Body of pancreas (tissue), 4 donors: ENCODE data around the gene OLIG2. TPM values are rescaled to one million over a fixed set of nuclear protein-coding genes. Genes with fewer than 3 reads are reported as not detected.

ENCODE experiments used
- ATAC-seq: fragments of 150-250 bp; one replicate; pipeline ENCODE4 v1.9.1; 2016
- DNase-seq, 4 donors: peaks; one replicate each; pipeline ENCODE4 v3.0.0-alpha.2; 2019
- H3K27ac ChIP-seq, 4 donors: fragments of 200-600 bp; sonication (generic); 1 replicate in 3 of 4; 2 replicates in 1 of 4; pipeline versions ENCODE4 v1.5.1 to v1.6.1; 2016 to 2019; ENCODE audit warnings: mild to moderate bottlenecking in 1 of 4, mixed read lengths in 1 of 4, moderate library complexity in 1 of 4
- H3K27me3 ChIP-seq, 2 donors: fragments of 200-600 bp; sonication (generic); one replicate each; pipeline ENCODE4 v1.6.0; 2016; ENCODE audit warnings: mild to moderate bottlenecking in 1 of 2
- H3K36me3 ChIP-seq, 2 donors: fragments of 200-600 bp; sonication (generic); replicated peaks in 1 of 2; 2 replicates each; pipeline ENCODE4 v1.5.1; 2016; ENCODE audit warnings: low read depth in 2 of 2; ENCODE audit not compliant: insufficient read depth in 1 of 2
- H3K4me1 ChIP-seq: fragments of 200-600 bp; sonication (generic); one replicate; pipeline ENCODE4 v1.6.0; 2016
- H3K4me3 ChIP-seq, 2 donors: fragments of 200-600 bp; sonication (generic); 1 replicate in 1 of 2; 2 replicates in 1 of 2; pipeline ENCODE4 v1.5.1; 2016 to 2019
- H3K9me3 ChIP-seq, 3 donors: fragments of 200-600 bp; sonication (generic); 1 replicate in 2 of 3; 2 replicates in 1 of 3; pipeline ENCODE4 v1.5.1; 2016
- CTCF ChIP-seq, 7 experiments: fragments of 450-650 bp in 4 of 7; fragments of 200-600 bp in 3 of 7; sonication (generic) in 3 of 7; IDR thresholded peaks; one replicate each; pipeline ENCODE4 v1.5.1; 2016 to 2019; ENCODE audit warnings: antibody characterized with exemption in 7 of 7
- POLR2A ChIP-seq, 3 donors: fragments of 450-650 bp; IDR thresholded peaks; one replicate each; pipeline ENCODE4 v1.6.1; 2016; ENCODE audit warnings: antibody characterized with exemption in 3 of 3, mild to moderate bottlenecking in 2 of 3
- WGBS, 2 donors: methylation state at CpG; one replicate each; pipeline ENCODE4 v1.1.5; 2017; 5-methylcytosine and 5-hydroxymethylcytosine counted together
- intact Hi-C: fragments of 100-400 bp; cut with DNase I; formaldehyde crosslinking; loops from one replicate; pipeline ENCODE4 v1.15.1; 2023
- total RNA-seq, 2 donors: library from RNA; depleted of rRNA; stranded (reverse); fragments of >200 nt; gene quantifications; one replicate each; pipeline ENCODE4 v1.1.0, GENCODE V29; 2016

The OLIG2 gene
- total RNA-seq, 2 donors from 2014 or later = not detected

DNA sequence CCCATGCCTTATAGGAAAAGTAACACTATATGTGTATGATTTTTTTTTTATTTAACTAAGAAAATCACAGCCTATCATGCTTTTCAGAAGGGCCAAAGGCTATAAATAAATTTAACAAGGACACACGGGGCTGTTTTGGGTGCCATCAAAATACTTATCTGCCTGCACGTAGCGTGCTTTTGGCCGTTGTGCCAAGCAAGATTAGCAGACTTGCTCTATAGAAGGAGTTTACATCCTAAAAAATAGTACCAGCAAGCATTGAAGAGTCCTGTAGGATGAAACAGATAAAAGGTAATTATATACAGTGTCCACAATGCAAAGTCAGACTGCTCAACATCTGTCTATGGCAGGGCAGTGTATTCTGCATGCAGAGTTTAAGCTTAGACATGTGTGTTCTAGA is 47.9 kb downstream of the OLIG2 start:
- Histone ChIP-seq H3K4me1 (peaks cover 25% of the 10 kb centered on the region), H3K9me3 (no peaks in the 10 kb centered on the region), H3K27me3 (peaks cover 0 to 29% of the 10 kb centered on the region in 2 donors), H3K4me3 (no peak overlapping the region), H3K27ac (no peak overlapping the region), H3K36me3 (no peaks in the 10 kb centered on the region)
- DNase-seq (no peak), ATAC-seq (no peak)
- WGBS, 2 donors = 75 to 85% methylated on average over 4 of the region's 4 CpGs
- intact Hi-C loops = no loop called here
- TF ChIP-seq POLR2A (IDR thresholded peaks at IDR 0.05) (no peak), CTCF (IDR thresholded peaks at IDR 0.05) (no peak)

DNA sequence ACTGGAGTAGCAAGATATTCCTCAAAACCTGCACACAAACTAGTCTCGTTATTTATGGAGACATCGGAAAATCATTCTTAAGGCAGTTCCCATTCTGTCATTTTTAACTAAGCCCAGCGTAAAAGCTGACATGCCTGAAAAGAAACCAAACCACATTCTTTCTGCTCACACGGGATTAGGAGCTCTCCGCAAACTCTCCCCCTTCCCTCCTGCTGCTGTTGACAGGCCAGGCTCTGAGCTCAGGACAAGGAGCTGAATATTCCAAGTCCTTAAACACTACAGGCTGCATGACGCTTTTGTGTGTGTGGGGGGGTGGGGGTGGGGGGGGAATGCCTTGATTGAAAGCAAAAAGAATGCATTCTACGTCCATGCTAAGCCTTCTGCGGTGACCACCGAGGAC is 49.4 kb downstream of the OLIG2 start:
- intact Hi-C loops = no loop called here
- Histone ChIP-seq H3K4me3 (no peak overlapping the region), H3K27ac (no peak overlapping the region), H3K36me3 (no peaks in the 10 kb centered on the region), H3K9me3 (no peaks in the 10 kb centered on the region), H3K4me1 (peaks cover 20% of the 10 kb centered on the region), H3K27me3 (peaks cover 0 to 21% of the 10 kb centered on the region in 2 donors)
- ATAC-seq (no peak), DNase-seq (no peak)
- 44 to 53% methylated on average over 9 of the region's 9 CpGs for WGBS, 2 donors
- no peak for TF ChIP-seq CTCF (IDR thresholded peaks at IDR 0.05)
- no peak for TF ChIP-seq POLR2A (IDR thresholded peaks at IDR 0.05)

- TF ChIP-seq POLR2A (IDR thresholded peaks at IDR 0.05) = no peak
- TF ChIP-seq CTCF (IDR thresholded peaks at IDR 0.05) = no peak
- H3K4me1 ChIP-seq = peaks cover 16% of the 10 kb centered on the region
- no peaks in the 10 kb centered on the region for H3K9me3 ChIP-seq
- WGBS, 2 donors = 59 to 61% methylated on average over 11 of the region's 11 CpGs
- peaks cover 0 to 21% of the 10 kb centered on the region in 2 donors for H3K27me3 ChIP-seq
- intact Hi-C loops = no loop called here
- H3K36me3 ChIP-seq = no peaks in the 10 kb centered on the region
- H3K4me3 ChIP-seq = no peak overlapping the region
- DNase-seq = no peak
- no peak overlapping the region for H3K27ac ChIP-seq
- ATAC-seq = no peak
These were observed 50.0 kb downstream of the OLIG2 start for GRCh38 chr21:33075596-33076195.

GRCh38 chr21:33076600-33077329 is 51.0 kb downstream of the OLIG2 start:
- Histone ChIP-seq H3K27ac (no peak overlapping the region), H3K36me3 (no peaks in the 10 kb centered on the region), H3K27me3 (peaks cover 0 to 11% of the 10 kb centered on the region in 2 donors), H3K4me3 (no peak overlapping the region), H3K4me1 (peaks cover 5% of the 10 kb centered on the region), H3K9me3 (no peaks in the 10 kb centered on the region)
- TF ChIP-seq CTCF (IDR thresholded peaks at IDR 0.05) = no peak
- TF ChIP-seq POLR2A (IDR thresholded peaks at IDR 0.05) = no peak
- ATAC-seq (no peak), DNase-seq (no peak)
- intact Hi-C loops = no loop called here
- 68 to 74% methylated on average over 11 of the region's 11 CpGs for WGBS, 2 donors

Other genes with a start within 250 kb of the OLIG2 start
- not detected for gene OLIG1, start 44.2 kb downstream of the OLIG2 start, total RNA-seq
- gene IFNAR2, start 204.0 kb downstream of the OLIG2 start, total RNA-seq = 10 to 100 TPM; 12.2 to 12.9 TPM
- 10 to 100 TPM in 1 of 2 donors, 1 to 10 TPM in 1; 6.6 to 27.0 TPM for gene IL10RB, start 240.4 kb downstream of the OLIG2 start, total RNA-seq